CD4-positive, alpha-beta T cell treated with Interleukin-12 subunit alpha and Interleukin-12 subunit beta, for 1 hour (primary cell): ENCODE results near the gene MPHOSPH6.
"Not testable (repeated sequence)": the region's sequence is repeated elsewhere in the genome, so short reads cannot be mapped to it uniquely, and the experiment has no call there.

ENCODE experiments used
- DNase-seq: peaks from one replicate; pipeline ENCODE4 v3.0.0-alpha.2; 2020

Gene MPHOSPH6

GRCh38 chr16:82167670-82168069 lies 2.4 kb downstream of the MPHOSPH6 start:
- DNase-seq = no peak

DNA sequence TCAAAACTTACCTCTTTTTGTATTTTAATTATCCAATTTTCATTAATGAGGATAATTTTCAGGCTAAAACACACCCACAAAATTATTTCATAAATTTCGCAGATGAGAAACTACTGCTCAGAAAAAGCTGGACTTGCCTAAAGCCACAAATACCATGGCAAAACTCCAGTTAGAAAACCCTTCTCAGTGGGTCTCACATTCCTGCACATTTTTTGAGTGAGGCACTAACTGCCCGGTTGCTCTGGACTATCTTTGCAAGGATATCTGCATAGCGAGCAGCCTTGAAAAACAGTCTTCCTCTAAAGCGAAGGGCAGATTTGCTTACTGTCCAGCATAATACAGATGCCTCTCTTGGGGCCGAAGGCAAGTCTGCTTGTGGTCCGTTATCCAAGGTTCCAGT lies 9.8 kb downstream of the MPHOSPH6 start:
- DNase-seq = no peak

GRCh38 chr16:82157836-82158235 lies 12.2 kb downstream of the MPHOSPH6 start:
- no peak for DNase-seq

DNA sequence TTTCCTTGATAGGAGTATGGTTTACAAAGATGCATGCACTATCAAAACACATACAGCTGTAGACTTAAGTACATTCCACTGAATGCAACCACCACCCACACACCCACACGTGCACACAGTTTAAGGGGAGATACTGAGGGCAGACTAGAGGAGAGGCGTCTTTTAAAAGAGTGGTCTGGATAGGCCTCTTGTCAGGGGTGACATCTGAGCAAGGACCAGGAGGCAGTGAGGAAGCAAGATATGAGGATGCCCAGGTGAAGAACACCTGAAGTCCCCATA lies 12.6 kb downstream of the MPHOSPH6 start:
- DNase-seq = no peak

GRCh38 chr16:82156761-82157533 lies 13.1 kb downstream of the MPHOSPH6 start:
- no peak for DNase-seq

- no peak for DNase-seq
Observed at GRCh38 chr16:82152641-82153112, 17.3 kb downstream of the MPHOSPH6 start.

- no peak for DNase-seq
Observed at GRCh38 chr16:82152196-82152595, 17.8 kb downstream of the MPHOSPH6 start.

GRCh38 chr16:82150549-82150948 lies 19.5 kb downstream of the MPHOSPH6 start:
- no peak for DNase-seq

DNA sequence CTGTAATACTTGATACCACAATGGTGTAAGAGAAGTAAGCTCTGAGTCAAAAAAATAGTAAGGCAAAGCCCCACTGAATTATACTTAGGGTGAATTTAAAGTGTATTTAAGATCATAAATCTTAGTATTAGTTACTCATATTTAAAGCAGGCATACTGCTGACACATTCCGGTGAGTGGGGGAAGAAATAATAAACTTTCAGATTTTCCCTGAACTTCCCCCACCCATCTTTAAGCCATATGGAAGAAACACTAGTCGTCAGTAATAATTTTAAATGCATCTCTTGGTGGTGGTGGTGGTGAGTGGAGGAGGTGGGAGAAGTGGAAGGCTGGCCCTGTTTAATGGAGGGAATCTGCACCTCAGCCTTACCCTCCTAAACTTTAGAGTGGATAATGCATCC lies 20.5 kb downstream of the MPHOSPH6 start:
- DNase-seq = no peak

GRCh38 chr16:82147546-82147945 lies 22.5 kb downstream of the MPHOSPH6 start:
- no peak for DNase-seq

GRCh38 chr16:82146957-82147356 lies 23.1 kb downstream of the MPHOSPH6 start:
- no peak for DNase-seq

GRCh38 chr16:82146556-82146955 lies 23.5 kb downstream of the MPHOSPH6 start:
- no peak for DNase-seq

- DNase-seq = not testable (repeated sequence)
Observed at GRCh38 chr16:82139286-82139571, 30.8 kb downstream of the MPHOSPH6 start.

DNA sequence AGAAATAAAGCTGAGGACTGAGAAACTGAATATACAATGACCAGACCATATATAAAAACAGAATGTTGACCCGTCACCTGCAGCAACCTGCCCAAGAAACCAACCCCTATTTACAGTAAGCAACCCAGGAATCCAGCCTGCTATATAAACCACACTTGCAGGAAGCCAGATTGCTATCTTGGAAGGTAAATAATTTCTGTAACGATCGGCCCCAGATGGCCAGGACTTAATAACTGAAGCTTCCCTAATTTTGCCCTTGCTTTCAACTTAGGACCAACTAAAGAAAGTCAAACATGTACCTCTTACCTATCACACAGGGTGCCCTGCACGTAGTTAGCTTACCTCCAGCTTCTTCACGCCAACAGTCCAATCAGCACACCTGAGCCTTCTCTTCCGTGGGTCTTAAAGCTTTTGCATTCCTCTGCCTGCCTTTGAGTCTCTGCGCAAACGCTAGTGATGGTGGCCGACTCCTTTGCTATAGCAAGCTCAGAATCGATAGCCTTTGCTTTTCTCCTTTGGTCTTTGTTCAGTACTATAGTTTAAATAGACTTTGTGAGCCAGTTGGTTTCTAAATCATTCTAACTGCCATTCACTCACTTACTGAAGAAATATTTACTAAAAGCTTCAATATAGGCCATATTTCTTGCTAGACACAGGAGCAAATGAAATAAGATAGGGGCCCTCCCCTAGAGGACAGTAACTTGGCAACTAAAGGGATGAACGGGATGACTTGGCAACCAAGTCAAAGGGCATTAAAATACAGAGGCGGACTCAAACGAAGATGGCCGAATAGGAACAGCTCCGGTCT lies 31.3 kb downstream of the MPHOSPH6 start:
- no peak for DNase-seq

- no peak for DNase-seq
Observed at GRCh38 chr16:82137822-82138167, 32.2 kb downstream of the MPHOSPH6 start.

DNA sequence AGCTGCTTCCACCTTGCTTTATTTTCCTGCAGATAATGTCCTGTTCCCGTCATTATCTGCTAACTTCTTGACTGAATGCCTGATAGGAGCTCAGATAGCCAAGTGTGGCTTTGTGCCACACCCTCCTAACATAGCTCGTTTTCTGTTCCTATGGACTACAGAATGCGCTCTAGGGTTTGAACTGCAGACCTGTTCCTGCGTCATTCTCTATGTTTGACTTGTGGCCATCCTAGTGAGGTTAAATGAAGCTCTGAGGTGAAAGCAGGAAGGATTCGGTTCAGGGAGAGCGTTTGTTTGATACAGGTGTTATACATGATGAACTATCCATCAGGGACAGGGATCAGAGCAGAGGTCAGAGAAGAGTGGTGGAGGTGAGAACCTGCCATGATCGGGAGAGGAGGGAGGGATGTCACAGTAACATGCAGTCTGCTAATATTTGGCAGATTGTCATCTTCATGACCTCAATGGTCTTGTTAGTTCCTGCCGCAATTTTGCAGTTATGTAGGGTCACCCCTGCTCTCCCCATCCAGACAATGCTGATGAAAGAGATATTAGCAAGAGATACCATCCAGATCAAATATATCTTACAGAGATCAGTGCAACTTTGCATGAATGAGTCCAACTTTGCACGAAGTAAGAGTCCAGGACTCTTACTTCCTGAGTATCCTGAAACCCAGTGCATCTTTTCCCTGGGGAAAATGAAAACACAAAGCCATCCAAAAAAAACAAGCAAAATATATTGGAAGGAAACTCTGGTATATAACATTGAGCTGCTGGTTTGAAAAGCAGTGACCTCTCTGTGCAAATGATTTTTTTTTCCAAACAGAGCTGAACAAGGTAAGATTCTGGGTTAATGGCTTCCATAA lies 32.8 kb downstream of the MPHOSPH6 start:
- DNase-seq = no peak

- DNase-seq = no peak
Observed at GRCh38 chr16:82135844-82136243, 34.2 kb downstream of the MPHOSPH6 start.

- DNase-seq = no peak
Observed at GRCh38 chr16:82134846-82135245, 35.2 kb downstream of the MPHOSPH6 start.

DNA sequence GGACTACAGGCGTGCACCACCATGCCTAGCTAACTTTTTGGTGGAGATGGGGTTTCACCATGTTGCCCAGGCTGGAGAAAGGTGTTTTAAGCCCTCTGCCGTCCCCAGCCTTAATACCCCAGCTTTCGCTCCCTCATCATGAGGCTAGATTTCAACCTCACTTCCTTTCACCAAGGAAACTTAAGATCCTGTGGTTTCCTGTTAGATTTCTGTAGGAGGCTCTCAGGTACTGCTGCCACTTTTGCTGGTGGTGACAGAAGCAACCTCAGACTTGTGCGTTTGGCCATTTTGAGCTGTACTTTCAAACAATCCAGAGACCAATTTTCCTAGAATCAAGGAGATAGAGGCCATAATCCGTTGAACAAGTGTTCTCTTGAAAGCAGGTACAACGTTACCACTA lies 36.2 kb downstream of the MPHOSPH6 start:
- peak; percentile 19 for DNase-seq

DNA sequence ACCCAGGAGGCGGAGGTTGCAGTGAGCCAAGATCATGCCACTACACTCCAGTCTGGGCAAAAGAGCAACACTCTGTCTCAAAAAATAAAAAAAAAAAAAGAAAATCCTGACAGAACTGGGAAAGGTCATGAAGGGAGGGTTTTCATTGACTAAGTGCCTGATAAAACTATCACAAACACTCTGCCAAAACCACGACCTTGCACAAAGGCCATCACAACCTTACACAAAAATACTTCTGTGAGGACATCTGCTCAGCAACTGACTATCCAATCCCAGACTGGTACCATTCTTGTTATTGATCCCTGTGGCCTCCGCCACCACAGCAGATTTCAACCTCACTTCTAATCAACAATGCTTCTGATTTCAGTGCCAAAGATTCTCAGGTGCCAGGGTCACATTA lies 40.1 kb downstream of the MPHOSPH6 start:
- no peak for DNase-seq

DNA sequence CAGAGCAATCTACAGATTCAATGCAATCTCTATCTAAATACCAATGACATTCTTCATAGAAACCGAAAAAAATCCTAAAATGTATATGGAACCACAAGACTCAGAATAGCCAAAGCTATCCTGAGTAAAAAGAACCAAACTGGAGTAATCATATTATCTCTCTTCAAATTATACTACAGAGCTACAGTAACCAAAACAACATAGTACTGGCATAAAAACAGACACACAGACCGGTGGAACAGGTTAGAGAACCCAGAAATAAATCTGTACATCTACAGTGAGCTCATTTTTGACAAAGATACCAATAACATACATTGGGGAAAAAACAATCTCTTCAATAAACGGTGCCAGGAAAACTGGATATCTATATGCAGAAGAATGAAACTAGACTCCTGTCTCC lies 45.4 kb downstream of the MPHOSPH6 start:
- no peak for DNase-seq

DNA sequence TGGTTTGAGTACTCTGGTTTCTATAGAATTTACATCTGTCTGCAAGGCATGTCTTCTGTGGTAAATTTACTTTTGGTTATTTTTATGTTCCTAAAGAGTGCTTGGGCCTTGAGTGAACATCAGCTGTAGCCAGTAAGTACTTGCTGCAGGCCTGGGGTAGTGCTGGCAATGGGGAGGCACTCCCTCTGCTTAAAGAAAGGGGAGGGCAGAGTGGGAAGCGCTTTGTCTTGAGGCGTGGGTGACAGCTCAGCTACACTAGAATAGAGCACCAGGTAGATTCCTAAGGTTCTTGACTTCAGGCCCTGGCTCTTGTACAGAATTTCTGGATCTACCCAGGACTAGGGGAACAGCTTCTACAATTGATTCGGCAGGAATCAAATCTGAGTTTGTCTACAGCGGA lies 50.6 kb downstream of the MPHOSPH6 start:
- no peak for DNase-seq

- no peak for DNase-seq
Observed at GRCh38 chr16:82118749-82119148, 51.3 kb downstream of the MPHOSPH6 start.

DNA sequence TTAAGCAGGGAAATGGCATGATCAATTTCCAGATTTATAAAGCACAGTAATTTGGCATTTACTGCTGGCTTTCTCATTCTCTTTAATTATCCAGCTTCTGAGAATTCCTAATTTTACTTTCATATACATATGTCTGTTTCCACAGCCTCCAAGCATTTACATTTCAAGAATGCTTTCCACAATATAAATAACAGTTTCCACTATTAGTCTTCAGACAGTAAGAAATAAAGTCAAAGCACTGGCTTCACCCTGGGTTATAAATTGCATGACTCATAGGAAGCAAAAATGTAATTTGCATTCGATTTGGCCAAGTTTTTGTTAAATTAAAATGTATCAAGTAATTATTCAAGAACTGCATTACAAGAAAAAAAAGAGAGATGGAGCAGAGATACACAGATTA lies 53.5 kb downstream of the MPHOSPH6 start:
- no peak for DNase-seq
